Astrocyte (in vitro differentiated cells and primary cell): ENCODE data around the gene AP1M1.

Source experiments
- EZH2 ChIP-seq: IDR thresholded peaks from 2 replicates; pipeline ENCODE4 v1.6.1; 2012; ENCODE audit warnings: mild to moderate bottlenecking, low read length, inconsistent platforms; ENCODE audit not compliant: insufficient read depth
- TF ChIP-seq, protein P1 (sequence below): IDR thresholded peaks from 2 replicates; pipeline ENCODE4 v1.5.1; 2011; ENCODE audit warnings: low read depth, mild to moderate bottlenecking, inconsistent platforms, low read length, moderate library complexity; ENCODE audit not compliant: insufficient read depth

DNA sequence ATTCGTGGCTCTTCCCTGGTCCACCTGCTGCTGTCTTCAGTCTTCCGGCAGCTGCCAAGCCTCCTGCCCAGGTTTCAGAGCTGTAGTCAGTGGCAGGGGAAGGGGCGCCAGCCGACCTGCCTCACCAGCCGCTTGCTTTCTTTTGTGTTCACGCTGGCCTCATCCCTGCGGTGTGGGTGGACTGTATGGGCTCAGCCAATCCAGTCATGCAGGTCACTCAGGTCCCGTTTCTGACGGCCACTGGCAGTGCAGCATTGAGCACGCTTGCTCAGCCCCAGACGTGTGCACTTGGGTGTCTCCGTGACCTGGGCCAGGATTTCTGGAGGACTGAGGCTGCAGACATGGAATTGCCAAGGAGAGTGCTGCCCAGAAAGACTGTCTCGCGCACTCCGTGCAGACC is 26.0 kb downstream of the AP1M1 start:
- TF ChIP-seq, protein P1, sequence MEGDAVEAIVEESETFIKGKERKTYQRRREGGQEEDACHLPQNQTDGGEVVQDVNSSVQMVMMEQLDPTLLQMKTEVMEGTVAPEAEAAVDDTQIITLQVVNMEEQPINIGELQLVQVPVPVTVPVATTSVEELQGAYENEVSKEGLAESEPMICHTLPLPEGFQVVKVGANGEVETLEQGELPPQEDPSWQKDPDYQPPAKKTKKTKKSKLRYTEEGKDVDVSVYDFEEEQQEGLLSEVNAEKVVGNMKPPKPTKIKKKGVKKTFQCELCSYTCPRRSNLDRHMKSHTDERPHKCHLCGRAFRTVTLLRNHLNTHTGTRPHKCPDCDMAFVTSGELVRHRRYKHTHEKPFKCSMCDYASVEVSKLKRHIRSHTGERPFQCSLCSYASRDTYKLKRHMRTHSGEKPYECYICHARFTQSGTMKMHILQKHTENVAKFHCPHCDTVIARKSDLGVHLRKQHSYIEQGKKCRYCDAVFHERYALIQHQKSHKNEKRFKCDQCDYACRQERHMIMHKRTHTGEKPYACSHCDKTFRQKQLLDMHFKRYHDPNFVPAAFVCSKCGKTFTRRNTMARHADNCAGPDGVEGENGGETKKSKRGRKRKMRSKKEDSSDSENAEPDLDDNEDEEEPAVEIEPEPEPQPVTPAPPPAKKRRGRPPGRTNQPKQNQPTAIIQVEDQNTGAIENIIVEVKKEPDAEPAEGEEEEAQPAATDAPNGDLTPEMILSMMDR, result no peak
- TF ChIP-seq EZH2, result no peak
